DND-41 (cell line): Measurements from ENCODE around the gene MAL.

Experiments used
- ATAC-seq: fragments of 200-7000 bp; cut with Tn5 transposase; 3 replicates; pipeline ENCODE4 v1.9.1; 2021; ENCODE audit warnings: low read depth; ENCODE audit not compliant: insufficient read depth
- DNase-seq: peaks from one replicate; pipeline ENCODE4 v3.0.0-alpha.2; 2020
- H2AFZ ChIP-seq: 2 replicates; pipeline ENCODE4 v1.6.0; 2012; ENCODE audit warnings: low read depth, low read length
- H3K27ac ChIP-seq: 2 replicates; pipeline ENCODE4 v1.5.1; 2012; ENCODE audit warnings: low read length, inconsistent platforms
- H3K27me3 ChIP-seq: fragments of 200-600 bp; sonication (generic); 2 replicates; pipeline ENCODE4 v1.6.0; 2012; ENCODE audit warnings: low read length, mild to moderate bottlenecking, inconsistent platforms; ENCODE audit not compliant: insufficient read depth, poor library complexity
- H3K36me3 ChIP-seq: 2 replicates; pipeline ENCODE4 v1.5.1; 2012; ENCODE audit warnings: low read length, inconsistent platforms; ENCODE audit not compliant: insufficient read depth
- H3K4me1 ChIP-seq: 2 replicates; pipeline ENCODE4 v1.5.1; 2012; ENCODE audit warnings: mild to moderate bottlenecking, low read length; ENCODE audit not compliant: insufficient read depth
- H3K4me2 ChIP-seq: 2 replicates; pipeline ENCODE4 v1.6.0; 2012; ENCODE audit warnings: mild to moderate bottlenecking, moderate library complexity, low read length, inconsistent platforms; ENCODE audit not compliant: insufficient read depth
- H3K4me3 ChIP-seq, 2 experiments: fragments of 200-600 bp in 1 of 2; shearing (Covaris generic) in 1 of 2; 2 replicates each; pipeline ENCODE4 v1.5.1; 2012 to 2016; ENCODE audit warnings: inconsistent platforms in 2 of 2, low read length in 2 of 2, mild to moderate bottlenecking in 2 of 2, low read depth in 1 of 2, moderate library complexity in 1 of 2
- H3K79me2 ChIP-seq: 2 replicates; pipeline ENCODE4 v1.6.0; 2012; ENCODE audit warnings: low read length, inconsistent platforms; ENCODE audit not compliant: insufficient read depth
- H3K9ac ChIP-seq: 2 replicates; pipeline ENCODE4 v1.6.0; 2012; ENCODE audit warnings: low read depth, mild to moderate bottlenecking, inconsistent platforms, low read length, moderate library complexity
- H3K9me3 ChIP-seq: 2 replicates; pipeline ENCODE4 v1.5.1; 2012; ENCODE audit warnings: low read length, moderate library complexity, mild to moderate bottlenecking, inconsistent platforms; ENCODE audit not compliant: insufficient read depth, severe bottlenecking
- H4K20me1 ChIP-seq: 2 replicates; pipeline ENCODE4 v1.6.0; 2012; ENCODE audit warnings: low read length; ENCODE audit not compliant: insufficient read depth
- EZH2 ChIP-seq: IDR thresholded peaks from 3 replicates; pipeline ENCODE4 v1.6.1; 2012; ENCODE audit warnings: borderline replicate concordance, low read depth, mild to moderate bottlenecking, moderate library complexity, low read length, inconsistent platforms; ENCODE audit not compliant: severe bottlenecking
- TF ChIP-seq, protein P1 (sequence below): IDR thresholded peaks from 2 replicates; pipeline ENCODE4 v1.5.1; 2012; ENCODE audit warnings: borderline replicate concordance, low read length, moderate library complexity, mild to moderate bottlenecking; ENCODE audit not compliant: poor library complexity, severe bottlenecking; ENCODE audit errors: extremely low read depth

Gene MAL

DNA sequence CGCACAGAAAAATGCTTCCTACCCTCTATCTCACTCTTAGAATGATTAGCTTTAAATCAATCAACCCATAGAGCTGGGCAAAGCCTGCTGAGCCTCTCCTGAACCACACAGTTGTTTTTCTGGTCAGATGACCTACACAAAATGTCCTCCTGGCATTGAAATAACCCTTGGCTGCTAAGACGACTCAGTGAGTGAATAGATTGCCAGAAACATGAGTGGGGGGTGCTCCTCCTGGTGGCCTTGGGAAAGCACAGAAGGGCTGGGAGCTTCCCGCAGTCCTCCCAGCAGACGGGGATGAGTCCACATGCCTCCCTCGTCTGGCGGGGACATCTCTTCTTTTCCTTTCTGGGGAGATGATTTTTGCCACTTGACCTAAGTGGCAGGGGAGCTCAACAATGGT, 14.9 kb downstream of the MAL start:
- ATAC-seq = no peak
- Histone ChIP-seq H3K4me1 (no peaks in the 10 kb centered on the region), H3K27ac (no peak overlapping the region), H4K20me1 (peaks cover 3% of the 10 kb centered on the region; the same call in 1 of the 2 replicates), H3K4me3 (no peak overlapping the region), H3K79me2 (peaks cover 9% of the 10 kb centered on the region; the same call in 1 of the 2 replicates), H2AFZ (no peak overlapping the region), H3K4me2 (no peak overlapping the region), H3K36me3 (peaks cover 28% of the 10 kb centered on the region), H3K9me3 (no peaks in the 10 kb centered on the region), H3K9ac (no peak overlapping the region), H3K27me3 (no peaks in the 10 kb centered on the region)
- TF ChIP-seq EZH2 = no peak
- DNase-seq = no peak

DNA sequence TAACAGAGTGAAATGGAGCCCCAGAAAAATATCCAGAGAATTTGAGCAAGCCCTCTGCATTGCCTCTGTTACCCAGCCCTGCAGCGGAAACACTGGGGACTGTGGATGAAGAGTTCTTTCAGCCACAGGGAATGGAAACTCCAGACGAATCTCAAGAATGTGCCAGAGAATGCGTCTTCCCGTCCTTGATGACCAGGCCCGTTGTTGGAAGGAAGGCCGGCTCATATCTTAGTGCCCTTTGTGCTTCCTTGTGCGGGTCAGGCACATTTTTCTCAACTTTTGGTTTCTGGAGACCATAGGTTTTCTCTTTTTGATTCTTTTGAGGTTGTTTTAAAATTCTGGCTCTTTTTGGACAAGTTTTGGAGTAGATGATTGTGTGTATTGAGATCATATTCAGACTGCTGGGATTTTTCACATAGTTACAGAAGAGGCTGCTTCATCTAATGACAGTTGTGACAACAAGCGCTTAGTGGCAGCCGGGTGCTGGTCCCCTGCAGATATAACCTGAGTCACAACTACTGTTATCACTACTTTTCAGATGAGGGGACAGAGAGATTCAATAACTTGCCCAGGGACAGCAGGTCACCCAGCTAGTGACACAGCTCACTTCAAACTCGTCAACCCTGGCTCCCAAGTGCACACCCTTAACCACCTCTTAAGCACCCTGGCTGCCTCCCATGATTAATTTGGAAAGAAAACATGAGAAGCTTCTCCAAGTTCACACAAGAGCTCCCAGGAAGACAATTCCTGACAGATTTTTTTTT, 15.7 kb downstream of the MAL start:
- DNase-seq = no peak
- Histone ChIP-seq H3K9me3 (no peaks in the 10 kb centered on the region), H2AFZ (no peak overlapping the region), H3K27ac (no peak overlapping the region), H3K4me2 (no peak overlapping the region), H4K20me1 (peaks cover 3% of the 10 kb centered on the region; the same call in 1 of the 2 replicates), H3K9ac (no peak overlapping the region), H3K27me3 (no peaks in the 10 kb centered on the region), H3K4me1 (no peaks in the 10 kb centered on the region), H3K36me3 (peaks cover 28% of the 10 kb centered on the region), H3K4me3 (no peak overlapping the region), H3K79me2 (peaks cover 9% of the 10 kb centered on the region; the same call in 1 of the 2 replicates)
- TF ChIP-seq, protein P1, sequence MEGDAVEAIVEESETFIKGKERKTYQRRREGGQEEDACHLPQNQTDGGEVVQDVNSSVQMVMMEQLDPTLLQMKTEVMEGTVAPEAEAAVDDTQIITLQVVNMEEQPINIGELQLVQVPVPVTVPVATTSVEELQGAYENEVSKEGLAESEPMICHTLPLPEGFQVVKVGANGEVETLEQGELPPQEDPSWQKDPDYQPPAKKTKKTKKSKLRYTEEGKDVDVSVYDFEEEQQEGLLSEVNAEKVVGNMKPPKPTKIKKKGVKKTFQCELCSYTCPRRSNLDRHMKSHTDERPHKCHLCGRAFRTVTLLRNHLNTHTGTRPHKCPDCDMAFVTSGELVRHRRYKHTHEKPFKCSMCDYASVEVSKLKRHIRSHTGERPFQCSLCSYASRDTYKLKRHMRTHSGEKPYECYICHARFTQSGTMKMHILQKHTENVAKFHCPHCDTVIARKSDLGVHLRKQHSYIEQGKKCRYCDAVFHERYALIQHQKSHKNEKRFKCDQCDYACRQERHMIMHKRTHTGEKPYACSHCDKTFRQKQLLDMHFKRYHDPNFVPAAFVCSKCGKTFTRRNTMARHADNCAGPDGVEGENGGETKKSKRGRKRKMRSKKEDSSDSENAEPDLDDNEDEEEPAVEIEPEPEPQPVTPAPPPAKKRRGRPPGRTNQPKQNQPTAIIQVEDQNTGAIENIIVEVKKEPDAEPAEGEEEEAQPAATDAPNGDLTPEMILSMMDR = no peak
- no peak for TF ChIP-seq EZH2
- ATAC-seq = no peak

DNA sequence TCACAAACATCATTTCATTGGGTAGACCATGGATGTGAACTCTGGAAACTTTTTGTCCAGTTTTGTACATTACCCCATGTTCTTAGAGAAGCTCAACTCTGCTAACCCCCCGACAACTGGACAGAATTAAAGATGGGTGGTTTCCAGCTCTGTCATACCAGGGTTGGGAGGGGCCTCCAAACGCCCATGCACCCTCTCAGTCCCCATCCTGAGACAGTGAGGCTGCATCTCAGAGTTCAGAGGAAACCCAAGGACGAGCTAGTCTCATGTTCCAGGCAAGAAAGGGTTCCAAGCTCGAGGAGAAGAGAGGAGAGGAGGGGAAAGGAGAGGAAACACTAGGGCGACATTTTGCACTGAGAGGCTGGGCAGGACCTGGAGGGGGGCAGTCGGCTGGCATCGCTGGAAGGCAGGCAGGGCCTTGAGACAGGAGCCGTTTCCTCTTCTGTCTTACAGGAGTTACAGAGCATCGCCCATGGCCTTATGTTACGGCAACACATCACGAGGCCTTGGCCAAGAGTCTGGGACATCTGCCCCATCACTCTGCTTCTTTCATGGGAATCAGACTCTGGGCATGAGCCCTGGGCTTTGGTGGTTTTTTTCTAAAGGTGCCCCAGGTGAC, 16.4 kb downstream of the MAL start:
- no peak for TF ChIP-seq EZH2
- TF ChIP-seq, protein P1 = no peak
- no peak overlapping the region for H3K9ac ChIP-seq
- H3K9me3 ChIP-seq = no peaks in the 10 kb centered on the region
- H3K4me1 ChIP-seq = no peaks in the 10 kb centered on the region
- no peak overlapping the region for H3K27ac ChIP-seq
- H3K27me3 ChIP-seq = no peaks in the 10 kb centered on the region
- peaks cover 3% of the 10 kb centered on the region; the same call in 1 of the 2 replicates for H4K20me1 ChIP-seq
- no peak for DNase-seq
- H3K4me2 ChIP-seq = no peak overlapping the region
- peaks cover 28% of the 10 kb centered on the region for H3K36me3 ChIP-seq
- no peak overlapping the region for H3K4me3 ChIP-seq
- no peak overlapping the region for H2AFZ ChIP-seq
- peaks cover 9% of the 10 kb centered on the region; the same call in 1 of the 2 replicates for H3K79me2 ChIP-seq
- ATAC-seq = no peak
